ENCODE data around the gene ZFP64.
"Not testable (repeated sequence)": the region's sequence is repeated elsewhere in the genome, so short reads cannot be mapped to it uniquely, and the experiment has no call there.

Gene ZFP64

DNA sequence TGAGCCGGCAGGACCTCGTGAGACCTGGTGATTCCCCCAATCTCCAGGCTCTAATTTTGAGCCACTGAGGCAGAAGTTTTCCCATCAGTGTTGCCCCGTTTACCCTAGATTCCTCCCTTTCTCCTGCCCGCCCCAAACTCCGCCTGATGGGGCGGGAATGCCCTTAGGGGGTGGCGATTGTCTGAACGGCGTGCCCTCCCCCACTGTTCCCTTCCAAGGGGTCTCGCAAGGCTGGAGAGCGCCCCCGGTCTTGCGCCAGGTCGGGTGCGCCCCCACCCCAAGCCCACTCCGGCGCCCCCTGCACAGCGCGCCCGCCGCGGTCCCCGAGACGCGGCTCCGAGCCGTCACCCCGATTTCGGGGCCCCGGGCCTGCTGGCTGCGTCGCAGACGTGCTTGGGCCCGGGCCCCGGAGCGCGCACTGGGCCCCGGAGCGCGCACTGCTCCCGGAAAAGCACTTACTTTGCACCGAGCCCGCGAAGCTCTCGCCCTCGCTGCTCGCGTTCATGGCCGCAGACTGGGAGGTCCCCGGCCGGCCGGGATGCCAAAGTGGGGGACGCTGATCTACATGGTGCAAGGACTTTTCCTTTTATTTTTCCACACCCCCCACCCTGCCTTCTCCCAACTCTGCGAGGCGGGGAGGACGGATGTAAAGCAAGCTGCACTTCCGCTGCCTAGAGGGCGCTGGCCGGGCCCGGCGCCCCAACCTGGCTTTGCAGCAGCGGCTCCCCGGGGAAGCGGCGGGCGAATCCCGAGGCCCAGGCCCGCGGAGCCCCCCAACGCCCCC, at the start of gene ZFP64:
Gene ZFP64, minus strand, starts transcription at position 648 of the 784 bp plus-strand sequence. Its CDS starts 143 bp downstream, at position 505.
- peak; percentile 23 for DNase-seq

DNA sequence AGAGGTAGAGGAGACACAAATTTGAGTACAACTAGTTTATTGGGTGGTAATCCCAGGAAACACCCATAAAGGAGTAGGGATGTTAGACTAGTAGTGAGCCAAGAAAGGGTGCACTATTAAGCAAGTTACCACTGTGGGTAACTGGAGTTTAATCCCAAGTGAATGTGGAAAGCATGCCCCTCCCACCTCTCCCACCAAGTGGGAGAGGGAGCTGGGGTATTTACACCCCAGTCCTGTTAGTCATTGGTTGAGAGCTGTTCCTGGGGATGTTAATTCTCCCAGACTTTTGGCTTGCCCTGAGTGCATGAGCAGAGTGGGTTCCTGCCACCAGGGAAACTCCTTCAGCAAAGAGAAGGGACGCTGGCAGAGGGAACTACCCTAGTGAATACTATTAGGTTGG, 49.2 kb upstream of the ZFP64 start:
- no peak for DNase-seq

DNA sequence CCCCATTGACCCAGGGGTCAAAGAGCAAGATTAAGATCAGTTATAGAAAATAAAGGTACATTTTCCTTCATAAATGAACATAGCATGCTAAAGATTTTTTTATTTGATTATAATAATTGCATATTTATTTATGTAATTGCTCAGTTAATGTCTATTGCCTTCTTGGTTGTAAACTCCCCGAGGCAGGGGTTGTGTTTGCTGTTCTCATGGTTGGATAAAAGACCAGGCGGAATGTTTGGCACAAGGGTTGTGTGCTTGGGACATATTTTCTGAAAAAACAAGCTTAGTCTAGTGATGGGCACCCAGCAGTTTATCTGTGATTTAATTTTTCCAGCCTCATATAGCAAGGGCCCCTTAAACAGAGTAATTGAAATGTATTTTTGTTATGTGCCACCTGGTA, 47.5 kb upstream of the ZFP64 start:
- no peak for DNase-seq

DNA sequence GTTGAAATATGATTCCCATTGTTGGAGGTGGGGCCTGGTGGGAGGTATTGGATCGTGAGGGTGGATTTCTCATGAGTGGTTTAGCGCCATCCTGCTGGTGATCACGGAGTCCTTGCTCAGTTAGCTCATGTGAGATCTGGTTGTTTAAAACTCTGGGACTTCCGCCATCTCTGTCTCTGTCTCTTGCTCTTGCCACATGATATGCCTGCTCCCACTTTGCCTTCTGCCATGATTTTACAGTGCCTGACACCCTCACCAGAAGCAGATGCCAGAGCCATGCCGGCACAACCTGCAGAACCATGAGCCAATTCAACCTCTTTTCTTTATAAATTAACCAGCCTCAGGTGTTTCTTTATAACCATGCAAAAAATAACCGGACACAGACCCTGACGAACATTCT, 44.7 kb upstream of the ZFP64 start:
- DNase-seq = no peak

DNA sequence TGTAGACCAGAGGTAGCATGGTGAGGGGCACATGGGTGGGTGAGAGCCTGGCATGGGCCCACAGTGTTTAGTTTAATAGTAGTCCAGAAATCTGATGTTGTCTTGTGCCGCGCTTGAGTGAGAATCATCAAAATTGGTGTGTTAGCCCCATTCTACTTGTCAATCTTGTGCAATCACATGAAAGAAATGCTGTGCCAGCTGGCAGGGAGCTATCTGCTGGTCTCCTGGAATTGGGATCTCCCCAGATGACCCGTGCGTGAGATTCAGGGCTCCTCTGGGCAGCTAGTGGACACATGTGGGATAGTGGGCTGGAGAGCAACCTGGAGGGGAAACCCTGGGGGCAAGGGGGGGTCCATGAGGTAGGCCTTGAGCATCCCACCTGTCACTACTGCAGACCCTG, 43.5 kb upstream of the ZFP64 start:
- DNase-seq = no peak

DNA sequence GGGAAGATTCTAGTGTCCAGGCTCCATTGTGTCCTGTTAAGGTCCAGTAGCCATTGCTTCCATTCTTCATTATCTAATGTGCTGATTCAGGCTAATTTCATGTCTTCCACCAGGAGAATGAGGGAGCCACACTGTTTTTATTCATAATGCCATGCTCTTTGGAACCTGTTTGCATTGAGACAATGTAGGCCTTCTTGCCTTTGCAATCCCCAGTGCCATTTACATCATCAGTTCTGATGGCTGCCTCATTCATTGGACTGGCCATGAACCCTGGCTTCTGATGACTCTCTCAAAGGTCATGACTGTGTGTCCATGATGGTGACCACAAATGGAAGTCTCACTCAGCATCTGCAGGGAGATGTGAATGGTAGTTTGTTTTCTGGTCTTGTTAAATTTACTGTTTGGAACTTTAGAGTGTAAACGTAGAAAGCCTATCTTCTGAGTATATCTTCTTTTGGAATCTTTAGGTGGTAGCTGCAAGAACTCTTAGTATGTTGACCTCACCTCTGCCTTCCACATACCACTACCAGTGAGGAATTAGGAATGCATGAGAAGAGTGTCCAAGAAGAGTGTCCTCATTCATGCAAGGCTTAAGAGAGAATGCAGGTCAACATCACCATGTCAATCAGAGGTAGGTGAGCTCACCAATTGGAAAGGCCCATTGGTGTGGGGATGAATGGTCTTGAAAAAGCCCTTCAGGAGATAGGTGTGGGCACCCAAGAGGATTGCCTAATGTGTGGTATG, 42.9 kb upstream of the ZFP64 start:
- DNase-seq = no peak

DNA sequence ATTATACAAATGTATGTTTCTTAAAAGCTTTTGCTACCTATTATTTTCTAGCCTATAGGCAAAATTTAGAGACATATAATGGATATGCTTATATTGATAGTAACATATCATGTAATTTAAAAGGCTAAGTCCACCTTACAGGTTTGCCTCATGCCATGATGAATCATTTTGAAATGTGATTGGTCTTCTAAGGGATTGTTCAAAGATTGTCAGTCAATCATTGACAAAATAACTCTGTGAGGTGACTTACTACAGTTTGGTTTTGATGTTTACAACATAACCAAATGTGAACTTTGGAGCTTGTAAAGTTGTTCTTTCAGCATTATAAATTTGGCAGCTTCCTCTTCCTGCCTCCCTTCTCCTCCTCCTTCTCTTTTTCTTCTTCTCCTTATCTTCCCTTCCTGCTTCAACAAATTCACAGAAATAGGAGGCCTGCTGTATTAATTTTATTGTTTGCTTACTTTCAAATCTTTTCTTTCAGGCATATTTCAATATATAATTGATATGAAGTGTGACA, 39.7 kb upstream of the ZFP64 start:
- no peak for DNase-seq

DNA sequence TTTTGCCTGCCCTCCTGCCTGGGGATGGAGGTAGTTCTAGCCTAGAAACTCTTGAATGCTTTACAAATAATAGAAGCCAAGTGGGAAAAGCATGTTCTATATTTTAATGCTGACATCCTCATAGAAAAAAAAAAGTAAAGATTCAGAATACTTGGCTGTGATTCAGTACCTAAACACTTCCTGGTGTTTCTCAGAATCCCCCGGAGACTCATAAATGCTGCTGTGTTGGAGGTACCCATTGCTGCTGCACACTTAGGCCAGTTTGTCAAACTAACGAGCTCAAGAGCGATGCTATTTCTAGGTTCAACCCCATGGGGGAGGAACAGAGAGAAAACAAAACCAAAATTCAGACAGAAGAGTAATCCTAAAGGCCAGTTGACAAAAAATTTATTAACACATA, 38.8 kb upstream of the ZFP64 start:
- no peak for DNase-seq

DNA sequence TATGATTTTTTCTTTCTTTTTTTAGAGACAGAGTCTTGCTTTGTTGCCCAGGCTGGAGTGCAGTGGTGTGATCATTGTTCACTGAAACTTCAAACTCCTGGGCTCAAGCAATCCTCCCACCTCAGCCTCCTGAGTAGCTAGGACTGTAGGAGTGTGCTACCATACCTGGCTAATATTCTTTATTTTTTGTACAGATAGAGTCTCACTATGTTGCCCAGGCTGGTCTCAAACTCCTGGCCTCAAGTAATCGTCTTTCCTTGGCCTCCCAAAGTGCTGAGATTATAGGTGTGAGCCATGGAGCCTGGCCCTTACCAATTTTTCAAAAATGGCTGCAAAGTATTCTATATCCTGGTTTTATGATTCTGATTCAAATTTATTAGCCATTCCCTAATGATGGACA, 37.8 kb upstream of the ZFP64 start:
- DNase-seq = not testable (repeated sequence)

DNA sequence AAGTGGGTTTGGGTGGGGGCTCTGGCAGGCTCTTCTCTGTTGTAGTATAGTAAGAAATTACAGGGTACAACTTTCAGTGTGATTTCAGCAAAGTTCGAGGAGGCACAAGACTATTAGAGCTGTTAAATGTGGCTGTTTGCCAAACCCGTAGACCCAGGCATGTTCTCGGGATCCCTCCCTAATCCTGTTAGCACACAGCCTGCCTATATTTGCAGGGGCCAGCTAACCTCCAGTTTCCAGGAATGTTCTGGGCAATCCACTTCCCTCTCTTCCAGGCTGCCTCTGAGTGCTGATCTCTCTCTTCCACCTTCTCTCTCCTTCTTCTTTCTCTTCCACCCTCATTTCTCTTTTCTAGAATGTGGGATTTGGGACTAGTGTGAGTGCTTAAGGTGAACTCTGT, 34.8 kb upstream of the ZFP64 start:
- DNase-seq = no peak

DNA sequence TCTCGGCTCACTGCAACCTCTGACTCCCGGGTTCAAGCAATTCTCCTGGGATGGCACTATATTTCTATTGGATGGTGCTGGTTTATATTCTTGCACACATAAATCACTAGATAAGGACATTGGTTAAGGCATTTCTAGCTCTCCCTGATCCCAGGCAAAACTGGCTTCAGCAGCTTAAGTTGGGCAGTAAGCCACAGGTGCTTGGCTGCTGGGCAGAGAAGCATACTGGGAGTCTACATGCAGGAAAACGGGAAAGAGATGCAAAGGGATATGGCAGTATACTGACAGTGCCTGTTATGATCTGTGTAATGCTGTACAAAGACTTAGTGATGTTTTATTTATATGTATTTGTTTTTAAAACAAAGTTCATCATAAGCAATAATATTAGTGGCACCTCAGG, 33.3 kb upstream of the ZFP64 start:
- DNase-seq = no peak

DNA sequence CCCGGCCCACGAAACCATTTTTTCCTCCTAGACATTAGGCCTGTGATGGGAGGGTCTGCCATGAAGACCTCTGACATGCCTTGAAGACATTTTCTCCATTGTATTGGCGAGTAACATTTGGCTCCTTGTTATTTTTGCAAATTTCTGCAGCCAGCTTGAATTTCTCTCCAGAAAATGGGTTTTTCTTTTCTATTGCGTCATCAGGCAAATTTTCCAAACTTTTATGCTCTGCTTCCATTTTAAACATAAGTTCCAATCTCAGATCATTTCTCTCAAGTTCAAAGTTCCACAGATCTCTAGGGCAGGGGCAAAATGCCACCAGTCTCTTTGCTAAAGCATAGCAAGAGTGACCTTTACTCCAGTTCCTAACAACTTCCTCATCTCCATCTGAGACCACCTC, 29.8 kb upstream of the ZFP64 start:
- not testable (repeated sequence) for DNase-seq

DNA sequence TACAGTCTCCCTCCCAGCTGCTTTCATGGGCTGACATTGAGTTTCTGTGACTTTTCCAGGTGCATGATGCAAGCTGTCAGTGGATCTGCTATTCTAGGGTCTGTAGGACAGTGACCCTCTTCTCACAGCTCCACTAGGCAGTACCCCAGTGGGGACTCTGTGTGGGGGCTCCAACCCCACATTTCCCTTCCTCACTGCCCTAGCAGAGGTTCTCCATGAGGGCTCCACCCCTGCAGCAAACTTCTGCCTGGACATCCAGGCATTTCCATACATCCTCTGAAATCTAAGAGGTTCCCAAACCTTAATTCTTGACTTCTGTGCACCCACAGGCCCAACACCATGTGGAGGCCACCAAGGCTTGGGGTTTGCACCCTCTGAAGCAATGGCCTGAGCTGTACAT, 29.3 kb upstream of the ZFP64 start:
- not testable (repeated sequence) for DNase-seq

DNA sequence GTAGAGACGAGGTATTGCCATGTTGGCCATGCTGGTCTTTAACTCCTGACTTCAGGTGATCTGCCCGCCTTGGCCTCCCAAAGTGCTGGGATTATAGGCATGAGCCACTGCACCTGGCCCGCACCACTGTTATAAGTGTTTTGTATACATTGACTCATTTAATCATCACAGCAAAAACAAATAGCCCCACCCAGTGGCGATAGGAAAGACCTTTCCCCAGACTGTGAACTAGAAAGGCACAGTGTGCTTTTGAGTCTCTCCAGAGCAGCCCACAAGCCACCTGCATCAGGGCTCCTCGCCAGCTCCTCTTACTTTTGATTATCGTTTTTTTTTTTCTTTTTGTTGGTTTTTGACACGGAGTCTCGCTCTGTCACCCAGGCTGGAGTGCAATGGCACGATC, 27.9 kb upstream of the ZFP64 start:
- peak; percentile 18 for DNase-seq

DNA sequence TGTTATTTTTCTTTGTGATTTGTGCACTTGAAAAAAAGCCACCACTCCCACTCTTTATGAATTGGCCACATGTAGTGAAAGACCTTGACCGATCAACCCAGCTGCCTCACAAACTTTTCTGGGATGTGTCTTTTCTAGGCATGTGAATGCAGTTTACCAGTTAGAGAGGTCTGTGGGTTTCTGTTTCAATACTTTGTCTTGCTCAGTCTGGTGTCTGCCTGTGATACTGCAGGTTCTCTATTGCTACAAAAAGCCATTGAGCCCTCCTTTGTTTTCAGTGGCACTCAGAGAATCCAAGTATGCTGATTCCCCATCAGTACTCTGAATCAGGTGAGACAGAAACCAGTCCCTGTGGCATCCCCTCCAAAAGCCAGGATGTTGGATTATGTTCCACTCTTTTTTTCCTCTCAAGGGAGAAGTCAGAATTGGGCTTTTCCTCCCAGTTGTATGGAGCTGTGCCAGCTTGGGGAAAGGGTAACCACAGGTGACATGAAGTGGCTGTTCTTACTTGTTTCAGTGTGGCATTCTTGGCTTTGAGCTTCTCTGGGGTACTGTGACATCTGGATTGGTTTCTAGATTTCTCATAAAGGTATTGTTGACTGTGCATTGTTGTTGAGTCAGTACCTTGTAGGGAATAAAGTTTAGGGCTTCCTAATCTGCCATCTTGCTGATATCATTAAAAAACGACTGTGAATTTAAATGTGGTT, 26.3 kb upstream of the ZFP64 start:
- no peak for DNase-seq

DNA sequence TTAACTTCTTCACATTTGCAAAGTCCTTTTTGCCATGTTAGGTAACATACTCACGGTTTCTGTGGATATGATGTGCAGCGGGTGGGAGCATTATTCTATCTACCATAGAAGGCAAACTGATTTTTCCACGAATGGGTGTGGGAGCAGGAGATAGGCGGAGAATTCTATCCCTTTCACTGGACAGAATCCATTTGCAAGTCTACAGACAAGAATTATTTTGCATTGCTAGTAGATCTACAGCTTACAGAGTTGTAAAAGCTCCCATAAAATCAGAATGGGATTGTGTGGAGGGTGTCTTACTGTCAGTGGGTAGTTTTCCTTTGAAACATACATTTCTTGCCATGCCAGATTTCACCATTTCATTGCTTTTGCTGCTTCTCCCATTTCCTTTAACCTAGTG, 22.4 kb upstream of the ZFP64 start:
- DNase-seq = no peak

DNA sequence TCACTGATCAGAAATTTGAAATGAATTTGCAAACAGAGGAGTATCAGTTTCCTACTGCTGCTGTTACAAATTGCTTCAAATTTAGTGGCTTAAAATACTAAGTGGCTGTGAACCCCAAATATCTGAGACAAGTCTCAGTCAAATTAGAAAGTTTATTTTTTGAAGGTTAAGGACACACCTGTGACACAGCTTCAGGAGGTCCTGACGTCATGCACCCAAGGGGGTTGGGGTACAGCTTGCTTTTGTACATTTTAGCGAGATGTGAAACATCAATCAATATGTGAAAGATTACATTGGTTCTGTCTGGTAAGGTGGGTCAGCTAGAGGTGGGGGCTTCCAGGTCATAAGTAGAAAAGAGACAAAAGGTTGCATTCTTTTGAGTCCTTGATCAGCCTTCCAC, 21.4 kb upstream of the ZFP64 start:
- DNase-seq = no peak

DNA sequence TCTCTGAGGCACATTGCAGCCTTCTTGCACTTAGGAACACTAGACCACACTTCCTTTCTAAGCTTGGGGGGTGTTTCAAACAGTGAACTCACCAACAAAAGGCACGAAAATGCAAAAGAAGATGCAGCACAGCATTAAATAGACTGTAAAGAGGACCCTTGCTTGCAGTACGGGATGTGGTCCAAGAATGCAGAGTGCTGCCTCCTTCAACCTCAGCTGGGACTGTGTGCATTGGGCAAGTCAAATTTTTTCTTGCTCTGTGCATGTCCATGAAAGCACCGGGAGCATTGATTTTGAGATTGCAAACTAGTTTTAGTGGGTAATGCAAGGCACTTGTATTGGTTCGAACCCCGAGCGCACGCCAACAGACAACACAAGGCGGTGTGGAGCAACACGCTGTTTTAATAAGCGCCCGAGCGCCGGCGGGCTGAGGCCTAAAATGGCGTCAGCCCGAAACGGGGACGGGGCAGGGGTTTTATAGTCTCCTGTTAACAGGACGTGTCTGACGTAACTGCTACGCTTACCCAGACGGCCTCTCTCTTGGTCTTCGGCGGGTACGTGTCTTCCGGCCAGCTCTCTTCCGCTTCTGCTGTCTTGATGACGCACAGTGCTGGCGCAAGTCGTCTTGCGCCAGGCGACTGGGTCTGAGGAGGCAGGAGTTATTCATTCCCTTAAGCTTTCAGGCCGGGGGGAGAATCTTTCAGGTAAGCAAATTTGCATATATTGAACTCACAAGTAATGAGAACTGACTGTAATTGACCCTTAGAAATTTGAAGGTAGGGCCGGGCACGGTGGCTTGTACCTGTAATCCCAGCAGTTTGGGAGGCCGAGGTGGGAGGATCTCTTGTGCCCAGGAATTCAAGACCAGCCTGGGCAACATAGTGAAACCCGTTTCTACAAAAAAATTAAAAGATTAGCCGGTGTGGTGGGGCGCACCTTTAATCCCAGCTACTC, 18.7 kb upstream of the ZFP64 start:
- no peak for DNase-seq

DNA sequence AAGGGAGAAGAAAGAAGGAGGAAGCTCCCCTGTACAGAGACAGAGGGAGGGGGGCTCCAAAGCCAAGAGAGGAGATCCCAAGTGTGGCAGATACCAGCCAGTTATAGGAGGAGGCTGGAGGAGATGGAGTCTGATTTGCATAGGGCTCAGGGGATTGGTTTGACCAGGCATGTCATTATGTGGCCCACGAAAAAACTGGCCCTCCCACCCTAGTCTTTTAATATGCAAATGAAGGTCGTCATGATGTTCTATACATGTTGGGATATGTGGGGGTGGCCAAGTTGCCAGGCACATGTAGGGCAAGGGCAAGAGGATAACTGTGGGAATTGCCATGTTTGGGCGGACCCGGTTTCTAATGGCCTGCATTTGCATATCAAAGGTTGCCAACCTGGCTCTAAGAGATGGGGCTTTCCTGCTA, 17.6 kb upstream of the ZFP64 start:
- no peak for DNase-seq

DNA sequence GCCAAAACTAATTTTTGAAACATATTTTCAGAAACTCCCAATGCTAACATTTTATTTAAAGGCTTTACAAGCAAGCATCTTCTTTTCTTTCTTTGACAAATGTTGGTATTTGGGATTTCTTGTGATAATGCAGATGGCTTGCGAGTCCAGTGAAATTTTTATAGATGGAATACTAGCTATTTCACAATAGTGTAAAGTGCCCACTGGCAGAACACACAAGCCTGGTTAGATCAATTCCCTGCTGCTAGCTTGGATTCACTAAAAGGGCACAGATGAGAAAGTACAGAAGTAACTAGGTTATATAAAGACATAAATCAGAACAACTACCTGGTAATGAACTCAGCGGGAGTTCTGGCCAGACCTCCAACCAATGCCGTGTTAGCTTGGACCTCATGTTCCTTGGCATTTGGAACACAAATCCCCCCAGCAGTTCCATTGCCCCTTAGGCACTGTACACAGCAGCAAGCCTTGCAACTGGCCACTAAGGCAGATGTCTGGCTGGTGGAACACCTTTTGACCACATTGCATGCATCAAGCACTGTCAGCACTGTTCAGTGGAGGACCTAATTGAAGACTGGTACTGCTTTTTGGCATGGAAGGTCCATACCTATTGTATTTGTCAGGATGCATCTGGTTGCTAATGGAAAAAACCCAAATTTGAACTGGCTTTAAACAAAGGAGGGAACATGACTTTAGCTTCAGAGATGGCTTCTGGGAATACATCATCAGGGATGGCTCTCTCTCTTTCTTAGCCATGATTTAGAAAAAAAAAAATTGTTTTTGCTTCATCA, 15.6 kb upstream of the ZFP64 start:
- no peak for DNase-seq

DNA sequence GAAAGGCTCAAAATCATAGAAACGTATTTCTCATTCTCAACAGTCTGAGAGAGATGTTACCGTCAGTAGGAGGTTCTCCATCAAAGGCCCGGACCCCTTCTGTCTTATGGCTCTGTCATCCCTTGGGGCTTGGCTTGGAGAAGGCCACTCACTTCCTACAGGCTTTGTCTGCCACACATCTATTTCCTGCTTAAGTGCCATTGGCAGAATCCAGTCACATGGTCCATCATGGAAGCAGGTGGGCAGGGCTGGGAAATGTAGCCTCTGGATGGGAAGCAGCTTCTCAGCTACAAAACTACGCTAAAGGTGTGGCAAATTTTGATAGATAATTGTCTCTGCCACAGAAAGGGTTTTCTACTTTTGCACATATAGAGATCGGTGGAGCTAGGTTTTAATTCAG, 12.6 kb upstream of the ZFP64 start:
- no peak for DNase-seq

DNA sequence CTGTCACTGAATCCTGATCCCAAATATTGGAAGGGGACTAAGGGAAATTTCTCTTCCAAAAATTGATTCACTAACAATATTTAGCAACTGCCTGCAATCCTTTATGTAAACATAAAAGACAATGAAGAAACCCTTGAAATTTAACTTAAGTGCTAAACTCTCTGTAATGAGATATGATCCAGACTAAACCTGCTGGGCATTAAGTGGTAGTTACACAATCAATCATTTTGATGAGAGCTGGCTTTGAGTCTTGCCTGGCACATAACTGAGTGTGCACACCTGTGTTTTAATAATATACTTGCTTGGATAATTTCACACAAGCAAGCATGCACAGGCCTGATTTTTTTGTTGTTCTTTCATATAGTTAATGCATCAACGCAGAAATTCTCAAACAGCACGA, 9.8 kb upstream of the ZFP64 start:
- peak; percentile 72 for DNase-seq

Measured in SHP77 treated with DMSO at 0.1 percent for 48 hours (cell line).